ENCODE results near the gene KRTAP4-1.
A peak's percentile ranks its signal among the peaks of the same experiment; 100 is the strongest.
"Not testable (repeated sequence)": the region's sequence is repeated elsewhere in the genome, so short reads cannot be mapped to it uniquely, and the experiment has no call there.

Gene KRTAP4-1

GRCh38 chr17:41184480-41184961 is at the start of gene KRTAP4-1:
TSS of gene KRTAP4-1 (minus strand) at chr17:41184911. CDS start at chr17:41184854, 57 bp downstream.
- DNase-seq, result no peak

DNA sequence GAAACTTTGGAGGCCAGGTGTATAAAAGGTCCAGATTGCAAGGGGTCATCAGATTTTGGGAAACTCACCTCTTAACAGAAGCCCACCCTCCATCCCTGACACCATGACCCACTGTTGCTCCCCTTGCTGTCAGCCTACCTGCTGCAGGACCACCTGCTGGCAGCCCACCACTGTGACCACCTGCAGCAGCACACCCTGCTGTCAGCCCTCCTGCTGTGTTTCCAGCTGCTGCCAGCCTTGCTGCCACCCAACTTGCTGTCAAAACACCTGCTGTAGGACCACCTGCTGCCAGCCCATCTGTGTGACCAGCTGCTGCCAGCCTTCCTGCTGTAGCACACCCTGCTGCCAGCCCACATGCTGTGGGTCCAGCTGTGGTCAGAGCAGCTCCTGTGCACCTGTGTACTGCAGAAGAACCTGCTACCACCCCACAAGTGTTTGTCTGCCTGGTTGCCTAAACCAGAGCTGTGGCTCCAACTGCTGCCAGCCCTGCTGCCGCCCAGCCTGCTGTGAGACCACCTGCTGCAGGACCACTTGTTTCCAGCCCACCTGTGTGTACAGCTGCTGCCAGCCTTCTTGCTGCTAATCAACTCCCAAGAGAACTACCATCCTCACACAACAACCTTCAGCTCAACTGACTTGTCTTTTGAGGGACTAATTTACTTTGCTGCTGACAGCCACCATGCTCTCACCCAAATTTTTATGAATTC is 47.8 kb upstream of the KRTAP4-1 start, which contains the start of gene KRTAP9-3:
KRTAP9-3 (plus strand) TSS at position 51 of the 707 bp plus-strand sequence; CDS start at position 104, 53 bp downstream.
- DNase-seq, result not testable (repeated sequence)

DNA sequence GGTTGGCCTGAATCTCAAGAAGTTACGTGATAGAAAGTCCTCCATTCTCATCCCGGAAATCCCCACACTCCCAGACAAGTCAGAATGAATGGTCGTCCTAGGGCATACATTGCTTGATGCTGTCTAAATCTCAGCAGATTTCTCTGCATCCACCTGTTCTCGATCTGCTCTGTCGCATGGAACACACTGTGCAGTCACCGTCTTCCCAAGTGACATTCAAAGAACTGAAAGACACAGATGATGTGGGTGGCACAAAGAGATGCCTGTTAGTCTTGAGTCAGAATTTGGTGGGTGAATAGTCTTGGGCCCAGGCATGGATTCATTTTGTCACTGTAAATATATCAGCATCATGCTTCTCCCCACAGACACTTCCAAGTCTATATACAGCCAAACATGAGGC is 47.0 kb upstream of the KRTAP4-1 start:
- no peak for DNase-seq

GRCh38 chr17:41230094-41230493 is 45.4 kb upstream of the KRTAP4-1 start:
- no peak for DNase-seq

DNA sequence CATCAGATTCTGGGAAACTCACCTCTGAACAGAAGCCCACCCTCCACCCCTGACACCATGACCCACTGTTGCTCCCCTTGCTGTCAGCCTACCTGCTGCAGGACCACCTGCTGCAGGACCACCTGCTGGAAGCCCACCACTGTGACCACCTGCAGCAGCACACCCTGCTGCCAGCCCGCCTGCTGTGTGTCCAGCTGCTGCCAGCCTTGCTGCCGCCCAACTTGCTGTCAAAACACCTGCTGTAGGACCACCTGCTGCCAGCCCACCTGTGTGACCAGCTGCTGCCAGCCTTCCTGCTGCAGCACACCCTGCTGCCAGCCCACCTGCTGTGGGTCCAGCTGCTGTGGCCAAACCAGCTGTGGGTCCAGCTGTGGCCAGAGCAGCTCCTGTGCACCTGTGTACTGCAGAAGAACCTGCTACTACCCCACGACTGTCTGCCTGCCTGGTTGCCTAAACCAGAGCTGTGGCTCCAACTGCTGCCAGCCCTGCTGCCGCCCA is 41.9 kb upstream of the KRTAP4-1 start, which contains the start of gene KRTAP9-2:
KRTAP9-2 (plus strand) TSS at position 51 of the 498 bp plus-strand sequence; CDS start at position 58, 7 bp downstream.
- DNase-seq, result not testable (repeated sequence)

GRCh38 chr17:41226051-41226450 is 41.3 kb upstream of the KRTAP4-1 start:
- no peak for DNase-seq

- no peak for DNase-seq
Observed at GRCh38 chr17:41223821-41224220, 39.1 kb upstream of the KRTAP4-1 start.

DNA sequence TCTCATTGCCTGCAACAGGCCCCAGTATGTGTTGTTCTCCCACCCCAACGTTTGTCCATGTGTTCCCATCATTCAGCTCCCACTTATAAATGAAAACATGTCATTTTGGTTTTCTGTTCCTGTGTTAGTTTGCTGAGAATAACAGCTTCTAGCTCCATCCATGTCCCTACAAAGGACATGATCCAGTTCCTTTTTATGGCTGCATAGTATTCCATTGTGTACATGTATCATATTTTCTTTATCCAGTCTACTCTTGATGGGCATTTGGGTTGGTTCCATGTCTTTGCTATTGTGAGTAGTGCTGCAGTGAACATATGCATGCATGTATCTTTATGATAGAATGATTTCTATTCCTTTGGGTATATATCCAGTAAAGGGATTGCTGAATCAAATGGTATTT is 31.0 kb upstream of the KRTAP4-1 start:
- no peak for DNase-seq

DNA sequence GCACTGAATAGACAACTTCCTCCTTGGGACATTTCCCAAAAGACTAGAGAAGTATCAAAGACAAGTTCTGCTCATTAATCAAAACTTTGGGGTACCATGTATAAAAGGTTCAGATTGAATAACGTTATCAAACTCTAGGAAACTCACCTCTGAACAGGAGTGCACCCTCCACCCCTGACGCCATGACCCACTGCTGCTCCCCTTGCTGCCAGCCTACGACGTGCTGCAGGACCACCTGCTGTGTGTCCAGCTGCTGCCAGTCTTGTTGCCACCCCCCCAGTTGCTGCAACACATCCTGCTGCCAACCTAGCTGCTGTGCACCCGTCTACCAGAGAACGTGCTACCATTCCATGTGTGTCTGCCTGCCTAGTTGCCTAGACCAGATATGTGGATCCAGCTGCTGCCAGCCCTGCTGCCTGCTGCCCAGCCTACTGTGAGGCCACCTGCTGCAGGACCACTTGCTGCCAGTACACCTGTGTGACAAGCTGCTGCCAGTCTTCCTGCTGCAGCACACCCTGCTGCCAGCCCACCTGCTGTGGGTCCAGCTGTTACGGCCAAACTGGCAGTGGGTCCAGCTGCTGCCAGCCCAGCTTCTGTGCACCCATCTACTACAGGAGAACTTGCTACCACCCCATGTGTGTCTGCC is 27.9 kb upstream of the KRTAP4-1 start:
- DNase-seq, result peak; percentile 1

GRCh38 chr17:41211845-41212466 is 27.2 kb upstream of the KRTAP4-1 start:
- no peak for DNase-seq

DNA sequence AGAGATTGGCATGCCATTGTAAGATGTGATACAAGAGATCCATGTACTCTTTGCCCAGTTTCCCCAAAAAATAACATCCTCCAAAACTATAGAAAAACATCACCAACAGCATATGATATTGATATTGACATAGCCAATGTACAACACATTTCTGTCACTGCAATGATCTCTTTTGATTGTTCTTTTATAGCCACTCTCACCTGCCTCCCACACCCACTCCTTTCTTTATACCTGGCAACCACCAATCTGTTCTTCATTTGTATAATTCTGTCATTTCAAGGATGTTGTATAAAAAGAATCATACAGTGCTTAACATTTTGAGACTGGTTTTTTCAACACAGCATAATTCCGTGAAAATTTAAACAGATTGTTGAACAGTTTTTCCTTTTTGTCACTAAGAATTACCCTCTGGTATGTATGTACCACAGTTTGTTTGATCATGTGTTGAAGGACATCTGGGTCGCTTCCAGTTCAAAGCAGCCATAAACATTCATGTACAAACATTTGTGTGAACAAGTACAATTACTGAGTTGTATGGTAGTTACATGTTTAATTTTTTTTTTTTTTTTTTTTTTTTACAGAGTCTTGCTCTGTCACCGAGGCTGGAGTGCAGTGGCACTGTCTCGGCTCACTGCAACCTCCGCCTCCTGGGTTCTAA is 14.8 kb upstream of the KRTAP4-1 start:
- DNase-seq, result no peak

DNA sequence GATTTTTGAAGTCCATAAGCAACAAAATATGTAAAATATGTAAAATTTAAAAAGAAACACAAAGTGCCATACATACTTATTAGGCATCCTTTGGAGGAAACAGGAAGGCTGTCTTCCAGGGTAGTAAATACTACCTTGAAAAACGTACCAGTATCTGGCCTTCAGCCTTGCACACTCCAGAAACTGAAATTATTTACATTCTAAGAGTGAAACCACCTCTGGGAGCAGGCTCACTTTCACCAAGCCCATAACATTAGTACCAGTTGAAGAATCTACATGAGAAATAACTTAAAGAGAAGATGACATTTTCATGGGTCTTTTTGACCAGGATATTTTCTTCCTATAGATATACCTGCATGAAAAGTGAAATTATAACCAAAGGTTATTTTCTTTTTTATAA is 11.4 kb upstream of the KRTAP4-1 start:
- no peak for DNase-seq

GRCh38 chr17:41190328-41190727 is 5.6 kb upstream of the KRTAP4-1 start:
- no peak for DNase-seq

DNA sequence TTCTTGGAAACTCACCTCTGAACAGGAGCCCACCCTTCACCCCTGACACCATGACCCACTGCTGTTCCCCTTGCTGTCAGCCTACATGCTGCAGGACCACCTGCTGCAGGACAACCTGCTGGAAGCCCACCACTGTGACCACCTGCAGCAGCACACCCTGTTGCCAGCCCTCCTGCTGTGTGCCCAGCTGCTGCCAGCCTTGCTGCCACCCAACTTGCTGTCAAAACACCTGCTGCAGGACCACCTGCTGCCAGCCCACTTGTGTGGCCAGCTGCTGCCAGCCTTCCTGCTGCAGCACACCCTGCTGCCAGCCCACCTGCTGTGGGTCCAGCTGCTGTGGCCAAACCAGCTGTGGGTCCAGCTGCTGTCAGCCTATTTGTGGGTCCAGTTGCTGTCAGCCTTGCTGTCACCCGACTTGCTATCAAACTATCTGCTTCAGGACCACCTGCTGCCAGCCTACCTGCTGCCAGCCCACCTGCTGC is 5.2 kb upstream of the KRTAP4-1 start, which contains the start of gene KRTAP9-1:
KRTAP9-1 (plus strand) TSS at position 51 of the 482 bp plus-strand sequence; CDS start at position 51, 0 bp downstream.
- not testable (repeated sequence) for DNase-seq

- DNase-seq, result no peak
Observed at GRCh38 chr17:41186872-41187271, 2.2 kb upstream of the KRTAP4-1 start.

DNA sequence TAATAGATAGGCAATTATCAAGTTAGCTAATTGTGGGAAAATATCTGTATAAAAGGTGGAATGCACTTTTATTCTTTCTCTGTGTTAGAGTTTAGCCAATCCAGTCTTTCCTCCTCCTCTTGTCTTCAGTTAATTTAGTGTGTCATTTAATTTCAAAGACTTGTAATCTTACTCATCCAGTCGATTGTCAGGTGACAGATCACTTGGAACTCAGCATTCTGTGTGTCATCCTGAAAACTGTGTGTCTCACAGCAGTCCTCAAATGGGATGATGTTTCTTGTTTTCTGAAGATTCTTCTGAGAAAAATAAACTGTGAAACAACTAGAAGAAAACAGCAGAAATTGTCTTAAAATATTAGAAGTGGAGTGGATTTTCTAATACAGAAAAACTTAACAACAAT is 290 bp upstream of the KRTAP4-1 start:
- no peak for DNase-seq

DNA sequence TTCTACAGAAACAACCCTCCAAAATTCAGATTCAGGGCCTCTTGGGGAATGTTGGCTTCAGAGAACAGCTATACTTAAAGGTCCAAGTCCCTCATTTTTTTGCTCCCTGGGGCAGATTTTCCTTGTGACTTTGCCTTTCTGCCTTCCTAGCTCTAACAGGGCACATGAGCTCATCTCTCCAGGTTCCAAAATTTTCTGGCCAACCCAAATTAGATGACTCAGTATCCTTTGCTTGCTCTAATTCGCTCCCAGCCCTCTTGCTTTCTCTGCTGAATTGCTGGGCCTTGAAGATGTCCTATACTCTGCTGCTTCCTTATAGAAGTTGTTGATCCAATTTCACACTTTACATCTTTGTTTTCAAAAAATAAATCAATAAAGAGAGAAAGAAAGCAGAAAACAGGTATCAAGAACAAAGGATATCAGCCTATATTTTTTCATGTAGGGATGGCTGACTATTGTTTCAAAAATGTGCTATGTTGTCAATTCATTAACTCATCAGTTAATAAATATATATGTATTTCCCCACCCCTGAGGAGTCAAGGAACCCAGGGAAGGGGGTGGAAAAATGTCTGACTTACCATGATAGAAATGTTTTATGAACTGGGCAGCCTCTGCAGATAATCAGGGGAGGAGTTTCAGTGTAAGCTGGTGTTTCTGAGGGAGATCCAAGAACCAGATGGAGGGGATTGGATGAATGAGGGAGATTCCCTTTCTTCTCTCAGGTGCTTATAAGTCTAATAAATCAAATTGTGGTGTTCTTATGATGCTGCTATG is 5.7 kb downstream of the KRTAP4-1 start:
- DNase-seq, result no peak

GRCh38 chr17:41178341-41178740 is 6.4 kb downstream of the KRTAP4-1 start:
- no peak for DNase-seq

DNA sequence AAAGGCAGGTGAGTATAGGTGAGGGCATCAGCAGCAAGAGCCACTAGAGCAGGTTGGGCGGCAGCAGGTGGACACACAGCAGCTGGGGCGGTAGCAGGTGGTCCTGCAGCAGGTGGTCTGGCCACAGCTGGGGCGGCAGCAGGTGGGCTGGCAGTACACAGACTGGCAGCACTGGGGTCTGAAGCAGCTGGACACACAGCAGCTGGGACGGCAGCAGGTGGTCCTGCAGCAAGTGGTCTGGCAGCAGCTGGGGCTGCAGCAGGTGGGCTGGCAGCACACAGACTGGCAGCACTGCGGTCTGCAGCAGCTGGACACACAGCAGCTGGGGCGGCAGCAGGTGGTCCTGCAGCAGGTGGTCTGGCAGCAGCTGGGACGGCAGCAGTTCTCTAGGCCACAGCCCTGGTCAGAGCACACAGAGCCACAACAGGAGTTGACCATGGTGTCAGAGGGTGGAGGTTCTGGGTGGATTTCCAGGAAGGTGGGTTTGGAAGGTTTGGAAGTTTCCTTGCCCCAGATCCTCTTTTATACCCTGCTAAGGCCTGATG is 6.9 kb downstream of the KRTAP4-1 start, which contains the start of gene KRTAP4-2:
KRTAP4-2 (minus strand) TSS at position 495 of the 545 bp plus-strand sequence; CDS start at position 438, 57 bp downstream.
- no peak for DNase-seq

DNA sequence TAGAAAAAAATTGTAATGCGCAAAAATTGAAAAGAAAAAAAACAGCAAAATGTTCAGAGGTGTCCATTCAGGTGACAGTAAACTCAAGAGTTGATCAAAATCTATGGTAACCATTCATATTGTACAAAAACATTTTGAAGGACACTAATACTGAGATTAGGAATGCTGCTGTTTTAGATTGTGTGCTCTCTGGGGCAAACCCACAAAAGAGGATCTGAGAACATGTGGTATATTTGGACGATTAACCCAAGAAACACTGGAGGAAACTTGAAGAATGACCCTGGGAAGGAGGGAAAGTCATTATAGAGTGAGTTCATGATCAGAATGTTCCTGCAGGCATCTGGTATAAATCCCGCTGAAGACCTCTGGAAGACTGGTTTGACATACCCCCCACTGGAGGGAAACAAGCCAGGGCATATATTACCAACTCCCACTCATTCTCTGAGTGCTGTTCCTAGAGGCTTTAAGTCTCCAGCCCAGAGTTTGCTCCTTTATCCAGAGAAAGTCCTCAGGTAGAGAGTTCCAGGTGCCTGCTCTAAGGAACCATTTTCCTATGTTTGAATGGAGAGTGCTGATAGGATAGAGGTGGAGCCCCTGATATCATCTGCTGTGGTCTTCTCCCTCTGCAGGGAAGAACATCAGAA is 7.8 kb downstream of the KRTAP4-1 start:
- no peak for DNase-seq

DNA sequence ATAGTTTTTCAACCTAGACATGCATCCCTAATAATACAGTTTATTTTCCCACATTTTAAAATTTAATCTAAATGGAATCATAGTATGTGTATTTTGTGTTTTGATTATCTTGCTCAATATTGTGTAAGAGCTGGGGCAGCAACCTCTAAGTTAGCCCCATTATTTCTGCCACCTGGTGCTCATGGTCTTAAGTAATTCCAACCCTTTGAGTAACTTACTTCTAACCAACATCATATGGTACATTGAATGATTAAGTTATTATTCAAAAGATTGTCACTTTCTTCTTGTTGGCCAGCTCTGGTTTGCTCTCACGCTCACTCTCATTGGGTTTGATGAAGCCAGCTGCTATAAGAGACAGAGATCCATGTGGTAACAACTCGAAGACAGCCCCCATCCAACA is 12.8 kb downstream of the KRTAP4-1 start:
- no peak for DNase-seq
